CD4-positive, alpha-beta T cell treated with Interleukin-15 for 1 hour (primary cell): ENCODE measurements around the gene RAD51B.

Source experiments
- DNase-seq: peaks from one replicate; pipeline ENCODE4 v3.0.0-alpha.2; 2020

Gene RAD51B

GRCh38 chr14:68611599-68611998 lies 792.0 kb downstream of the RAD51B start:
- DNase-seq, result no peak

GRCh38 chr14:68612049-68612448 lies 792.5 kb downstream of the RAD51B start:
- no peak for DNase-seq

GRCh38 chr14:68616221-68616902 lies 796.8 kb downstream of the RAD51B start:
- no peak for DNase-seq

GRCh38 chr14:68619790-68620574 lies 800.4 kb downstream of the RAD51B start:
- no peak for DNase-seq

GRCh38 chr14:68621400-68622365 lies 802.1 kb downstream of the RAD51B start:
- DNase-seq, result no peak

- DNase-seq, result no peak
These were observed 803.3 kb downstream of the RAD51B start for GRCh38 chr14:68622856-68623255.

GRCh38 chr14:68623307-68623706 lies 803.7 kb downstream of the RAD51B start:
- DNase-seq, result no peak

GRCh38 chr14:68623826-68624225 lies 804.2 kb downstream of the RAD51B start:
- no peak for DNase-seq

GRCh38 chr14:68624541-68625220 lies 805.1 kb downstream of the RAD51B start:
- DNase-seq, result no peak

- DNase-seq, result no peak
These were observed 805.9 kb downstream of the RAD51B start for GRCh38 chr14:68625366-68626090.

GRCh38 chr14:68626386-68626785 lies 806.8 kb downstream of the RAD51B start:
- no peak for DNase-seq

GRCh38 chr14:68627050-68627867 lies 807.7 kb downstream of the RAD51B start:
- no peak for DNase-seq

- DNase-seq, result peak; percentile 65
These were observed 808.5 kb downstream of the RAD51B start for GRCh38 chr14:68627868-68628604.

- DNase-seq, result peak; percentile 29
These were observed 809.2 kb downstream of the RAD51B start for GRCh38 chr14:68628605-68629310.

- DNase-seq, result no peak
These were observed 810.5 kb downstream of the RAD51B start for GRCh38 chr14:68630081-68630571.

- no peak for DNase-seq
These were observed 811.2 kb downstream of the RAD51B start for GRCh38 chr14:68630611-68631393.

GRCh38 chr14:68631394-68632053 lies 811.9 kb downstream of the RAD51B start:
- no peak for DNase-seq
